PFSK-1 (cell line): ENCODE measurements around the gene EXOC4.

Source experiments
- FOXP2 ChIP-seq: optimal IDR thresholded peaks from 2 replicates; pipeline ENCODE3; 2011; ENCODE audit warnings: borderline replicate concordance, control low read depth, inconsistent platforms; ENCODE audit not compliant: insufficient read depth; ENCODE audit errors: extremely low read length, extremely low read depth
- POLR2AphosphoS5 ChIP-seq: IDR thresholded peaks from 2 replicates; pipeline ENCODE4 v1.6.1; 2012; ENCODE audit warnings: low read depth, mild to moderate bottlenecking, control low read depth, low read length, moderate library complexity
- SIN3A ChIP-seq: IDR thresholded peaks from 2 replicates; pipeline ENCODE4 v1.6.1; 2012; ENCODE audit warnings: mild to moderate bottlenecking, low read length, moderate library complexity, borderline replicate concordance; ENCODE audit not compliant: insufficient read depth
- TAF1 ChIP-seq: IDR thresholded peaks from 2 replicates; pipeline ENCODE4 v1.6.1; 2012; ENCODE audit warnings: low read length, control low read depth, borderline replicate concordance; ENCODE audit not compliant: insufficient read depth
- TF ChIP-seq, protein P1 (sequence below), 2 experiments: IDR thresholded peaks; 2 replicates each; pipeline versions ENCODE4 v1.6.1 to v1.8.0; 2011 to 2012; ENCODE audit warnings: low read depth in 2 of 2, low read length in 2 of 2, control low read depth in 1 of 2, inconsistent platforms in 1 of 2, mild to moderate bottlenecking in 1 of 2, moderate library complexity in 1 of 2; ENCODE audit not compliant: insufficient read depth in 1 of 2

EXOC4 gene

DNA sequence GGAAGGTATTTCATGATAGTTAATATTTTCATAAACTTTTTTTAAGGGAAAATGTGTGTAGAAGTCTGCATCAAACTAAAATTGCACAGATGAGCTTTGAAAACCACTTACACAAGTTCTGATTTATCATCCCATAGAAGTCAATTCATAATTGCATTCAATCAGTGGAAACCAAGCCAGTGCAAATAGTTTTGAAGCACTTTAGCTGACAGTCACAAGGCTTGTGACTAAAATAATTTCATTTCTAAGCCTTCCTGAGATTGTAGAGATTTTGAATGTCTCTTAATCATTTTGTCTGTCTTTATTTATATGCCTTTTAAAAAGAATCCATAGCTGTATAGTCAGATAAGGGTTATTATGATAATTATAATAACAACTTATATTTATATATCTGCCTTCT is 41.4 kb downstream of the EXOC4 start:
- TF ChIP-seq FOXP2 (no peak), SIN3A (no peak), TAF1 (no peak), POLR2AphosphoS5 (no peak)
- TF ChIP-seq, protein P1, sequence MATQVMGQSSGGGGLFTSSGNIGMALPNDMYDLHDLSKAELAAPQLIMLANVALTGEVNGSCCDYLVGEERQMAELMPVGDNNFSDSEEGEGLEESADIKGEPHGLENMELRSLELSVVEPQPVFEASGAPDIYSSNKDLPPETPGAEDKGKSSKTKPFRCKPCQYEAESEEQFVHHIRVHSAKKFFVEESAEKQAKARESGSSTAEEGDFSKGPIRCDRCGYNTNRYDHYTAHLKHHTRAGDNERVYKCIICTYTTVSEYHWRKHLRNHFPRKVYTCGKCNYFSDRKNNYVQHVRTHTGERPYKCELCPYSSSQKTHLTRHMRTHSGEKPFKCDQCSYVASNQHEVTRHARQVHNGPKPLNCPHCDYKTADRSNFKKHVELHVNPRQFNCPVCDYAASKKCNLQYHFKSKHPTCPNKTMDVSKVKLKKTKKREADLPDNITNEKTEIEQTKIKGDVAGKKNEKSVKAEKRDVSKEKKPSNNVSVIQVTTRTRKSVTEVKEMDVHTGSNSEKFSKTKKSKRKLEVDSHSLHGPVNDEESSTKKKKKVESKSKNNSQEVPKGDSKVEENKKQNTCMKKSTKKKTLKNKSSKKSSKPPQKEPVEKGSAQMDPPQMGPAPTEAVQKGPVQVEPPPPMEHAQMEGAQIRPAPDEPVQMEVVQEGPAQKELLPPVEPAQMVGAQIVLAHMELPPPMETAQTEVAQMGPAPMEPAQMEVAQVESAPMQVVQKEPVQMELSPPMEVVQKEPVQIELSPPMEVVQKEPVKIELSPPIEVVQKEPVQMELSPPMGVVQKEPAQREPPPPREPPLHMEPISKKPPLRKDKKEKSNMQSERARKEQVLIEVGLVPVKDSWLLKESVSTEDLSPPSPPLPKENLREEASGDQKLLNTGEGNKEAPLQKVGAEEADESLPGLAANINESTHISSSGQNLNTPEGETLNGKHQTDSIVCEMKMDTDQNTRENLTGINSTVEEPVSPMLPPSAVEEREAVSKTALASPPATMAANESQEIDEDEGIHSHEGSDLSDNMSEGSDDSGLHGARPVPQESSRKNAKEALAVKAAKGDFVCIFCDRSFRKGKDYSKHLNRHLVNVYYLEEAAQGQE (IDR thresholded peaks at IDR 0.05; ENCODE audit: insufficient read depth in 1 of 2, low read depth in 2 of 2, low read length in 2 of 2): no peak

DNA sequence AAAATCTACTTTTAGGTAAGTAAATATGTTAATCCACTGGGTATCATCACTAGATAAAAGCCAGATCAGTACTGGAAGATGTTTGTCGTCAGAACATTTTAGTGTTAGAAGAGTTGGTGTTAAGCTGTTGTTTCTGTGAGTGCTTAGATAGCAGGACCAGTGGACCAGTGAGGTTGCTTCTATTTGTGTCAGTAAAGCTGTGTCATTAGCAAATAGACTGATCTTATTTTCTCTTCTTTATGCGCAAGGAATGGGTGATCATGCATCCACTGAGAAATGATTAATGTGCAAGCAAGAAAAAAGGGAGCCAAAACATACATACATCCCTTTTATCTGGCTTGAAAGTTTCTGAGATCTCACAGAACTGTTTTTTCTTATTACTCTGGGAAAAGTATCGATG is 42.6 kb downstream of the EXOC4 start:
- TF ChIP-seq POLR2AphosphoS5 (no peak), TAF1 (no peak), FOXP2 (no peak), SIN3A (no peak)
- TF ChIP-seq, protein P1 (IDR thresholded peaks at IDR 0.05; ENCODE audit: insufficient read depth in 1 of 2, low read depth in 2 of 2, low read length in 2 of 2): no peak

DNA sequence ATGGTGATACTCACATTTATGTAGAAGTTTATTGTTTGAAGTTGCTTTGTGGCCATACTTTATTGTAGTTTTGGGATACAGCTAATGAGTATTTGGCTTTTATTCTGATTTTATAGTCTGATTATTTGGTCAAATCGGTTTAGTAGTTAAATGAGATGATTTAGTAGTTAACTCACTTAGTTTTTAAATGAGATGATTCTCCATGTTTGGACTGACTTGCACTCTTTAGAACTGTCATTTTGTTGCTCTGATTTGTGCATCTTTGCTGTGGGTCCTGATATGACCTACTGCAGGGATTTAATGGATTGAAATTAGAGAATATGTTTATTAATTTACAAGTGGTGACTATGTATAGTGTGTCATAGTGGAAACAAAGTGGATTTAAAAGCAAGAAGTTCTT is 44.2 kb downstream of the EXOC4 start:
- TF ChIP-seq FOXP2: no peak
- no peak for TF ChIP-seq SIN3A
- TF ChIP-seq, protein P1 (IDR thresholded peaks at IDR 0.05; ENCODE audit: insufficient read depth in 1 of 2, low read depth in 2 of 2, low read length in 2 of 2): no peak
- no peak for TF ChIP-seq TAF1
- no peak for TF ChIP-seq POLR2AphosphoS5

DNA sequence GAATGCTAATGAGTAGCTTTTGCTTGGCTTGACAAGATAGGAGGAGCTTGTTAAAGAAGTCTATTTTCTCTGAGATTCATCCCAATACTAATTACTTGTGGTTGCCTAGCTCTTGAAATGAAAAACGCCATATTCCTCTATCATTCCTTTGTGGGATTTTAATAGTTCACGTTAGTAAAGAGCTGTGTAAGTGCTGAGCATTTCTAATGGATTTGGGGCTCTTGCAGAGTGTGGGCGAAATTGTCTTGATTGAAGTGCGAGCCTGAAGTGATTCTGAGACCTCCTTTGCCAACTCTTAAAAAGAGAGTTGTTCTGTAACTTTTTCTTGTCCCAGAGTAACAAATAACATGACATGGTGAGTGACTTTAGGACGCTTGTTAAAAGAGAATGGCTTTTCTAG is 45.2 kb downstream of the EXOC4 start:
- no peak for TF ChIP-seq SIN3A
- TF ChIP-seq FOXP2: no peak
- TF ChIP-seq TAF1: no peak
- no peak for TF ChIP-seq POLR2AphosphoS5
- TF ChIP-seq, protein P1 (IDR thresholded peaks at IDR 0.05; ENCODE audit: insufficient read depth in 1 of 2, low read depth in 2 of 2, low read length in 2 of 2): no peak

DNA sequence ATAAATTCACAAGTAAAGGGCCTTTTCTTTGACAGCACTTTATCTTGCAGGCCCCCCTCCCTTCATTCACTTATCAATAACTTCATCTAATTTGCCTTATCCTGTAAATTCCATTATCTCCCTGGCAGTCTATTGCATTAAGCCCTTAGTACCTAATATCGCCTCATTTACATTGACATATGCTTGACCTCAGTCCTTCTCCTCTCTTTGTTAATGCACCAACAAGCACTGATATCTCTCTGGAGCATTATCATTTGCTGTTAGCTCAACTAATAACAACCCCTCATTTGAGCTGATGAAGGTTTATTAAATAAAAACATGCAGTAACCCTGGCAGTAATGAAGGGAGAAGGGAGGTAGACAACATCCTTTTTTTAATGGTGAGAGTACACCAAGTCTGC is 46.8 kb downstream of the EXOC4 start:
- TF ChIP-seq FOXP2: no peak
- TF ChIP-seq, protein P1 (IDR thresholded peaks at IDR 0.05; ENCODE audit: insufficient read depth in 1 of 2, low read depth in 2 of 2, low read length in 2 of 2): no peak
- no peak for TF ChIP-seq TAF1
- no peak for TF ChIP-seq SIN3A
- no peak for TF ChIP-seq POLR2AphosphoS5
